Ascending aorta (tissue), 2 donors: ENCODE data around the gene CDKL1. TPM values are rescaled to one million over a fixed set of nuclear protein-coding genes. Genes with fewer than 3 reads are reported as not detected.

Experiments used
- DNase-seq, 2 donors: peaks; one replicate each; pipeline ENCODE4 v3.0.0-alpha.2; 2019; ENCODE audit warnings: low spot score in 2 of 2
- H3K27ac ChIP-seq, 2 donors: fragments of 200-600 bp; sonication (generic); one replicate each; pipeline ENCODE4 v1.5.1; 2016 to 2017; ENCODE audit warnings: mild to moderate bottlenecking in 1 of 2
- H3K27me3 ChIP-seq: fragments of 200-600 bp; sonication (generic); one replicate; pipeline ENCODE4 v1.5.1; 2017
- H3K36me3 ChIP-seq, 2 donors: fragments of 200-600 bp; sonication (generic); one replicate each; pipeline ENCODE4 v1.5.1; 2016
- H3K4me1 ChIP-seq, 2 donors: fragments of 200-600 bp; sonication (generic); one replicate each; pipeline ENCODE4 v1.5.1; 2016 to 2017; ENCODE audit warnings: mild to moderate bottlenecking in 1 of 2
- H3K4me3 ChIP-seq, 2 donors: fragments of 200-600 bp; sonication (generic); one replicate each; pipeline ENCODE4 v1.5.1; 2016 to 2017; ENCODE audit warnings: mild to moderate bottlenecking in 1 of 2
- H3K9me3 ChIP-seq, 2 donors: fragments of 200-600 bp; sonication (generic); one replicate each; pipeline ENCODE4 v1.5.1; 2016
- CTCF ChIP-seq, 3 experiments: fragments of 200-600 bp in 2 of 3; fragments of 450-650 bp in 1 of 3; sonication (generic) in 2 of 3; IDR thresholded peaks; one replicate each; pipeline ENCODE4 v1.5.1; 2016 to 2019; ENCODE audit warnings: antibody characterized with exemption in 3 of 3, mild to moderate bottlenecking in 1 of 3, moderate library complexity in 1 of 3
- intact Hi-C: fragments of 100-400 bp; cut with DNase I; formaldehyde crosslinking; loops from one replicate; pipeline ENCODE4 v1.15.1; 2023
- total RNA-seq: library from RNA; depleted of rRNA; stranded (reverse); fragments of >200 nt; gene quantifications from one replicate; pipeline ENCODE4 v1.1.0, GENCODE V29; 2016

The CDKL1 gene
- total RNA-seq, 1 donor from 2014 or later, result 0.85 TPM

DNA sequence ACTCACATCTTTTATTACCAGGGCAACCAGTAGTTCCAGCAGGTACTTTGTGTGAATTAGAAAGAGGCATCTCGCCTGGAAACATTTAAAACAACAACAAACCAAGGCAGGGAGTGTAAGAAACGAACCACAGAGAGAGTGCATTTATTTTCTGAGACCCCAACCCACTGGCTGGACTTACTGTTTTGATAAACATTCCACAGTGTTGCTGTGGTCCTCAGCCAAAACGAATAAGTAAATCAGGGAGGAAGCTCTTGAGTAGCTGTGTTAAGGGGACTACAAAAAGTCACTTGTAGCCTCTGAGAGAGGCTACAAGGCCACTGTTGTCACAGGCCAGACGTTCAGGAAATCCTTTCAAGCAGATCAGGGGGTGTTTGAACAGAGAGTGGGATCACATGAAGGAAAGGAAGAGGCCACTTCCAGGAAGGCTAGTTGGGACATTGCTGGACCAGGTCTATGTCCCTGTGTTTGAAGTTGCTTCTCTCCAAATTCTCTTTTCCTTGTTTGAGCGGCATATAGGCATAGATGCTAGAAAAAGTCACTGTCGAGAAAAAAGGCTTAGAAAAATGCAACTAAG, 50.7 kb downstream of the CDKL1 start:
- no peak overlapping the region for H3K27ac ChIP-seq
- no peak for DNase-seq
- intact Hi-C loops, result no loop called here

DNA sequence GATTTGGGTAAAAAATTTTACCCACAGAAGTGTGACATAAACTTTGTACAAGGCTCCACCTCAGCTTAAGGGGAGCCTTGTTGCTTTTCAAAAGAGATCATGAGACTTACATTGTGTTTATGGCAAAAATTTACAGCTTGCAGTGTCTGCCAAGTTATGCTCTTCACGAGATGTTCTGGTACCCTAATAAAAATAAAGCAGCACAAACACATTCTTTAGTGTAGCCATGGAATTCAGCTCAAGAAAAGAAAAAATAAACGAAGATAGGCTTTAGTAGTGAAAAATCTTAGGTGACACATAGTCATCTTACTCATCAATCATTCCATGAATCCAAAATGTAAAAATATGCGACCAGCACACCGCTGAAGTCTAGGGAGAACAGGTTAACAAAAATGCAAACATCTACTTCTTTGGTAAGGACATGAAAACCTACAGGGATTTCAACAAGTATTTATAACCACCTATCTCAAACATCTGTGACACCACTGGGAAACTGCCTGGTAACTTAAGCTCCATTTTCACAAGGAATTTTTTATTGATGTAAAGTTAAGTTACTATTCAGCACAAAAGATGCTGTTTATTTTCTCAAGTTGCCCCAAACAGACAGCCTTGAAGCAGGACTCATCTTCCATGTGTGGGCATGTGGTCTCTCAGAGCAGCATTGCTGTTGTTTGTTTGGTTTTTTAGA, 51.7 kb downstream of the CDKL1 start:
- Histone ChIP-seq H3K4me1 (no peaks in the 10 kb centered on the region), H3K27me3 (no peaks in the 10 kb centered on the region), H3K36me3 (no peaks in the 10 kb centered on the region), H3K27ac (no peak overlapping the region), H3K9me3 (no peaks in the 10 kb centered on the region), H3K4me3 (no peak overlapping the region)
- TF ChIP-seq CTCF (IDR thresholded peaks at IDR 0.05), result no peak
- DNase-seq, result no peak
- intact Hi-C loops, result no loop called here

More for the DNA sequence above, 50.7 kb downstream of the CDKL1 start:
- no peak for TF ChIP-seq CTCF (IDR thresholded peaks at IDR 0.05)
- Histone ChIP-seq H3K9me3 (no peaks in the 10 kb centered on the region), H3K27me3 (no peaks in the 10 kb centered on the region), H3K4me3 (no peak overlapping the region), H3K4me1 (no peaks in the 10 kb centered on the region), H3K36me3 (no peaks in the 10 kb centered on the region)

GRCh38 chr14:50344116-50344775, 52.4 kb downstream of the CDKL1 start:
- no peak for TF ChIP-seq CTCF (IDR thresholded peaks at IDR 0.05)
- H3K4me1 ChIP-seq, result no peaks in the 10 kb centered on the region
- intact Hi-C loops, result no loop called here
- no peaks in the 10 kb centered on the region for H3K27me3 ChIP-seq
- no peak overlapping the region for H3K27ac ChIP-seq
- H3K4me3 ChIP-seq, result no peak overlapping the region
- no peak for DNase-seq
- H3K9me3 ChIP-seq, result no peaks in the 10 kb centered on the region
- H3K36me3 ChIP-seq, result no peaks in the 10 kb centered on the region

DNA sequence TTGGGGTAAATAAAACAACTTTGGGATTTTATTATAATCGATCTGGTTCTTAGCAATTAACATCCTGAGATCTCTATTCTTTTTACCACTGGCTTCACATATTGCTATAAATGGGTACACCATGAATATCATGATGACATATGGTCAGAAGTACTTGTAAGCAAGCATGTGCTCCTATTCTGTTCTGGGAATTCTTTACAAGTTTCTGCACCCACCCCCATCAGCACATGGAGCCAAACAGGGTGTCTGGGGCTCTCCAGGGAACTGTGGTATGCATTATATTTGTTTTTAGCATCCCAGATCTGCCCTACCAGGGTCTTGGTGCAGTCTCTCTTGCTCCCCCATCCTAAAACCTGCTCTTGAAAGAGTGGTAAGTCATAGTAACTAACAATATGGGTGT, 53.2 kb downstream of the CDKL1 start:
- Histone ChIP-seq H3K9me3 (no peaks in the 10 kb centered on the region), H3K27ac (no peak overlapping the region), H3K27me3 (no peaks in the 10 kb centered on the region), H3K36me3 (no peaks in the 10 kb centered on the region), H3K4me1 (no peaks in the 10 kb centered on the region), H3K4me3 (no peak overlapping the region)
- intact Hi-C loops, result no loop called here
- TF ChIP-seq CTCF (IDR thresholded peaks at IDR 0.05), result no peak
- DNase-seq, result no peak

- TF ChIP-seq CTCF (IDR thresholded peaks at IDR 0.05), result peak in 1 of 3 experiments; percentile 28
- no peaks in the 10 kb centered on the region for H3K27me3 ChIP-seq
- intact Hi-C loops, result no loop called here
- peak overlapping the region in 1 of 2 donors; percentile 22 for H3K27ac ChIP-seq
- no peak for DNase-seq
- H3K9me3 ChIP-seq, result no peaks in the 10 kb centered on the region
- peak overlapping the region; percentile 38 to 44 for H3K4me3 ChIP-seq
- H3K4me1 ChIP-seq, result no peaks in the 10 kb centered on the region
- no peaks in the 10 kb centered on the region for H3K36me3 ChIP-seq
These were observed 54.2 kb downstream of the CDKL1 start for GRCh38 chr14:50342221-50343078.
